Measurements from ENCODE around the gene WDR59. TPM values are rescaled to one million over a fixed set of nuclear protein-coding genes. Genes with fewer than 3 reads are reported as not detected.

WDR59 gene
- total and polyA plus RNA-seq, 8 donors, result 23.0 to 62.3 (median 31.9) TPM

DNA sequence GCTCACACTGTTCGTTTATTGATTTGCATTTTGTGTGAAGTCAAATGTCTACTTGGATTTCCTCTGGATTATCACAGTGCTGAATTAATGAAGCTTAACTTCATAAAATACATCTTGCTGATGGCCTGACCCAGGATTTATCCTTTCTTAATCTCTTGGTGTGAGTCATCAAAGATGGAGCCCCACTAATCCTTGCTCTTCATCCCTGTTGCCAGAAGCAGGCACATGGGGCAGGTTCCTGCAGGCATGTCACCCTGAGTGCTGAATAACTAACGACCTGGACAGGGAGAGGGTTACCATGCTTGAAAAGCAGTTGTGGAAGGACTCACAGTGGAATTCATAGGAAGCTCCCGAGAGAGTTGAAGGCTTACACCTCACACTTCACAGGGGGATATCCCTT is 154.3 kb downstream of the WDR59 start:
- intact Hi-C loops (cut with DNase I), result no loop called here
- H3K36me3 ChIP-seq, result no peaks in the 10 kb centered on the region
- H3K4me3 ChIP-seq, result no peak overlapping the region
- DNase-seq, result no peak
- no peaks in the 10 kb centered on the region for H3K27me3 ChIP-seq
- TF ChIP-seq, protein P1, sequence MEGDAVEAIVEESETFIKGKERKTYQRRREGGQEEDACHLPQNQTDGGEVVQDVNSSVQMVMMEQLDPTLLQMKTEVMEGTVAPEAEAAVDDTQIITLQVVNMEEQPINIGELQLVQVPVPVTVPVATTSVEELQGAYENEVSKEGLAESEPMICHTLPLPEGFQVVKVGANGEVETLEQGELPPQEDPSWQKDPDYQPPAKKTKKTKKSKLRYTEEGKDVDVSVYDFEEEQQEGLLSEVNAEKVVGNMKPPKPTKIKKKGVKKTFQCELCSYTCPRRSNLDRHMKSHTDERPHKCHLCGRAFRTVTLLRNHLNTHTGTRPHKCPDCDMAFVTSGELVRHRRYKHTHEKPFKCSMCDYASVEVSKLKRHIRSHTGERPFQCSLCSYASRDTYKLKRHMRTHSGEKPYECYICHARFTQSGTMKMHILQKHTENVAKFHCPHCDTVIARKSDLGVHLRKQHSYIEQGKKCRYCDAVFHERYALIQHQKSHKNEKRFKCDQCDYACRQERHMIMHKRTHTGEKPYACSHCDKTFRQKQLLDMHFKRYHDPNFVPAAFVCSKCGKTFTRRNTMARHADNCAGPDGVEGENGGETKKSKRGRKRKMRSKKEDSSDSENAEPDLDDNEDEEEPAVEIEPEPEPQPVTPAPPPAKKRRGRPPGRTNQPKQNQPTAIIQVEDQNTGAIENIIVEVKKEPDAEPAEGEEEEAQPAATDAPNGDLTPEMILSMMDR (IDR thresholded peaks at IDR 0.05), result no peak
- no peak for FAIRE-seq
- H3K27ac ChIP-seq, result no peak overlapping the region
- no peaks in the 10 kb centered on the region for H3K4me1 ChIP-seq
- no peaks in the 10 kb centered on the region for H3K9me3 ChIP-seq
- 51 to 54% methylated on average over 3 of the region's 3 CpGs for WGBS, 2 donors
- no peak for ATAC-seq

DNA sequence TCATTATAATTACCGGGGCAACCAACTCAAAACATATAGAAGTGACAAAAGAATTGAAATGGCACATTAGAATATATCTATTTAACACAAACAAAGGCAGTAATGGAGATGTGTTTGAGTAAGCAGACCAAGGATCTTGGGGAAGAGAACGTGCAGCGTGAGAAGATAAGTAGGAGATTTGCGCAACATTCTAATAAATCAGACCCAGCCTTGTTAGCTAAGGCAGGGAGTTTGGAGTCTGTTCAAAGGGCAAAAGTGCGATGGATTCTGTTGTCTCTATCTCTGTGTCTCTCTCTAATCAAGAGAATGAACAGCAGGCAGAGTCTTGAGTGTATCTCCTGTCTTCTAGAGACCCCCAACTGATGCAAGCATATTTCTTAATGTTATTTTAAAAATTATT is 155.3 kb downstream of the WDR59 start:
- Histone ChIP-seq H3K27ac (no peak overlapping the region), H3K4me3 (no peak overlapping the region), H3K4me1 (no peaks in the 10 kb centered on the region), H3K27me3 (no peaks in the 10 kb centered on the region), H3K9me3 (no peaks in the 10 kb centered on the region), H3K36me3 (no peaks in the 10 kb centered on the region)
- intact Hi-C loops (cut with DNase I), result no loop called here
- 69 to 70% methylated on average over 5 of the region's 5 CpGs for WGBS, 2 donors
- no peak for DNase-seq
- no peak for ATAC-seq
- no peak for FAIRE-seq
- TF ChIP-seq, protein P1 (IDR thresholded peaks at IDR 0.05), result no peak

GRCh38 chr16:74825941-74826340 is 159.0 kb downstream of the WDR59 start:
- intact Hi-C loops (cut with DNase I), result no loop called here
- no peaks in the 10 kb centered on the region for H3K4me1 ChIP-seq
- TF ChIP-seq, protein P1 (IDR thresholded peaks at IDR 0.05), result no peak
- H3K27me3 ChIP-seq, result no peaks in the 10 kb centered on the region
- H3K27ac ChIP-seq, result no peak overlapping the region
- no peak for DNase-seq
- H3K4me3 ChIP-seq, result no peak overlapping the region
- no peak for ATAC-seq
- 65 to 66% methylated on average over 5 of the region's 5 CpGs for WGBS, 2 donors
- no peak for FAIRE-seq
- H3K9me3 ChIP-seq, result no peaks in the 10 kb centered on the region
- H3K36me3 ChIP-seq, result no peaks in the 10 kb centered on the region

DNA sequence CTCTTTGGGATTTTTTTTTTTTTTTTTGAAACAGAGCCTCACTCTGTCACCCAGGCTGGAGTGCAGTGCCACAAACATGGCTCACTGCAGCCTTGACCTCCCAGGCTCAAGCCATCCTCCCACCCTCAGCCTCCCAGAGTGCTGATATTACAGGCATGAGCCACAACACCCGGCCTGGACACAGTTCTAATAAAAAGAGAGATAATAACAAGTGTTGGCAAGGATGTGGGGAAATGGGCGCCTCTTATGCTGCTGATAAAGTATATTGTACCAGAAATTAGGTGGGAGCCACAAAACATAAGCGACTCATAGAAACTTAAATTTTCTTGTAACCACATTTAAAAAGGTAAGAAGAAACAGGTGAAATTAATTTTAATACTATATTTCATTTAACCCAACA is 159.9 kb downstream of the WDR59 start:
- H3K27me3 ChIP-seq, result no peaks in the 10 kb centered on the region
- ATAC-seq (no peak), FAIRE-seq (no peak), DNase-seq (no peak)
- intact Hi-C loops (cut with DNase I), result no loop called here
- H3K4me3 ChIP-seq, result no peak overlapping the region
- WGBS, 2 donors, result 78 to 93% methylated on average over 3 of the region's 3 CpGs
- H3K27ac ChIP-seq, result no peak overlapping the region
- no peaks in the 10 kb centered on the region for H3K9me3 ChIP-seq
- H3K4me1 ChIP-seq, result no peaks in the 10 kb centered on the region
- no peaks in the 10 kb centered on the region for H3K36me3 ChIP-seq
- TF ChIP-seq, protein P1 (IDR thresholded peaks at IDR 0.05), result no peak

Other genes with a start within 250 kb of the WDR59 start
- 1 to 10 TPM; 2.2 to 6.4 (median 3.5) TPM for gene FA2H, start 210.3 kb downstream of the WDR59 start, total RNA-seq
- 1 to 10 TPM; 3.9 to 4.8 TPM for gene FA2H, start 210.3 kb downstream of the WDR59 start, polyA plus RNA-seq
- gene ZNRF1, start 13.9 kb upstream of the WDR59 start, total RNA-seq, result 10 to 100 TPM in 1 of 6 donors, 1 to 10 TPM in 5; 5.4 to 11.4 (median 8.1) TPM
- 1 to 10 TPM; 5.3 to 7.9 TPM for gene ZNRF1, start 13.9 kb upstream of the WDR59 start, polyA plus RNA-seq
- gene LDHD, start 131.7 kb upstream of the WDR59 start, total RNA-seq, result 10 to 100 TPM in 2 of 6 donors, 1 to 10 TPM in 4; 6.9 to 12.2 (median 8.6) TPM
- 10 to 100 TPM; 15.8 to 20.3 TPM for gene LDHD, start 131.7 kb upstream of the WDR59 start, polyA plus RNA-seq
- gene ZFP1, start 163.4 kb upstream of the WDR59 start, total RNA-seq, result 1 to 10 TPM; 1.9 to 4.2 (median 3.3) TPM
- 1 to 10 TPM; 1.8 to 3.3 TPM for gene ZFP1, start 163.4 kb upstream of the WDR59 start, polyA plus RNA-seq
- gene CTRB2, start 222.0 kb upstream of the WDR59 start, total RNA-seq, result over 10,000 TPM; 36,685 to 57,899 (median 39,778) TPM
- gene CTRB2, start 222.0 kb upstream of the WDR59 start, polyA plus RNA-seq, result over 10,000 TPM; 20,002 to 30,463 TPM
- gene CTRB1, start 233.9 kb upstream of the WDR59 start, total RNA-seq, result over 10,000 TPM; 14,339 to 37,242 (median 26,937) TPM
- gene CTRB1, start 233.9 kb upstream of the WDR59 start, polyA plus RNA-seq, result over 10,000 TPM; 23,150 to 29,718 TPM

All from pancreas (tissue), 10 donors.